Mesodermal cell (in vitro differentiated cells): ENCODE data around the gene NPC1L1.

Experiments
- H3K27ac ChIP-seq: 2 replicates; pipeline ENCODE4 v1.7.0; 2013; ENCODE audit warnings: mild to moderate bottlenecking, low read depth, low read length, moderate library complexity; ENCODE audit not compliant: severe bottlenecking
- H3K36me3 ChIP-seq: 2 replicates; pipeline ENCODE4 v1.7.1; 2013; ENCODE audit warnings: mild to moderate bottlenecking, low read length, moderate library complexity; ENCODE audit not compliant: control insufficient read depth, insufficient read depth
- H3K4me1 ChIP-seq: one replicate; pipeline ENCODE4 v1.7.1; 2013; ENCODE audit warnings: mild to moderate bottlenecking, low read length; ENCODE audit not compliant: insufficient read depth, control insufficient read depth, poor library complexity, severe bottlenecking
- H3K4me3 ChIP-seq: 2 replicates; pipeline ENCODE4 v1.7.0; 2013; ENCODE audit warnings: low read length, control low read depth, mild to moderate bottlenecking; ENCODE audit not compliant: insufficient read depth, poor library complexity, severe bottlenecking; ENCODE audit errors: extremely low read depth
- H3K9me3 ChIP-seq: 2 replicates; pipeline ENCODE4 v1.7.1; 2013; ENCODE audit warnings: mild to moderate bottlenecking, low read length, moderate library complexity; ENCODE audit not compliant: control insufficient read depth
- WGBS, 2 experiments: methylation state at CpG; one replicate each; pipeline ENCODE4 v1.1.5; 2013; ENCODE audit warnings: missing lambda C conversion rate in 2 of 2; ENCODE audit not compliant: insufficient coverage in 2 of 2; 5-methylcytosine and 5-hydroxymethylcytosine counted together

The NPC1L1 gene

DNA sequence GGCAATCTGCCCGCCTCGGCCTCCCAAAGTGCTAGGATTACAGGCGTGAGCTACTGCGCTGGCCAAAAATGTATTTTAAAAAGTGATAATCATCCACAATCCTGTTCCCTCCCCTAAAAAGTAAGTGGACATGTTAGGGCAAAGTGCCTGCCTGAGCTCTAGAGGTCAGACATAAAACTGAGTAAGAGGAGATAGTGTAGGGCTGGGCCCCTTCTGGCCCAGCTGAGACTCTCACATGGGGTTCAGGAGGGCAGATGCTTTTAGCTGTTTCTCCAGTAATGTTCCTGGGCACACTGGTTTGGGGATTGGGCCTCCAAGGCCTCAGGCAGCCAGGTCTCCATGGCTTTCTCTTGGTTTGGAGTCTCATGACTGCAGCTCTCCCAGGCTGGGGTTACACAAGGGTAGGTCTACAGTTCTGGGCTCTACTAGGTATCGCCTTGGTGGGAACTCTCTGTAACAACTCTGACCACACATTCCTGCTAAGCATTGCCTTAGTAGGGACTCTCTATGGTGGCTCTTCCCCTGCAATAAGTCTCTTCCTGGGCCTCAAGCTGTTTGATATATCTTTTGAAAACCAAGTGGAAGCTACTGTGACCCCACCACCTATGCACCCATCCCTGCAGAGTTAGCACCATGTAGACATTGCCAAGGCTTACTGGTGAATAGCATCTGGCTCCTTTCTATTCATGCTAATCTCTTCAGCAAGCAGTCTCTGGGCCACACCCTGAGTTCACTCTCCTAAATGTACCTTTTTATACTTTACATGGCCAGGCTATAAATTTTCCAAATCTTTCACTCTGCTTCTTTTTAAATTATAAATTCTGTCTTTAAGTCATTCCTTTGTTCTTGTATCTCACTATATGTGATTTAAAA, 43.7 kb downstream of the NPC1L1 start:
- no peaks in the 10 kb centered on the region for H3K4me1 ChIP-seq
- no peaks in the 10 kb centered on the region for H3K9me3 ChIP-seq
- H3K36me3 ChIP-seq = no peaks in the 10 kb centered on the region
- no peak overlapping the region for H3K27ac ChIP-seq
- no peak overlapping the region for H3K4me3 ChIP-seq
- 100% methylated on average over 3 to 4 of the region's 5 CpGs for WGBS, 2 experiments

DNA sequence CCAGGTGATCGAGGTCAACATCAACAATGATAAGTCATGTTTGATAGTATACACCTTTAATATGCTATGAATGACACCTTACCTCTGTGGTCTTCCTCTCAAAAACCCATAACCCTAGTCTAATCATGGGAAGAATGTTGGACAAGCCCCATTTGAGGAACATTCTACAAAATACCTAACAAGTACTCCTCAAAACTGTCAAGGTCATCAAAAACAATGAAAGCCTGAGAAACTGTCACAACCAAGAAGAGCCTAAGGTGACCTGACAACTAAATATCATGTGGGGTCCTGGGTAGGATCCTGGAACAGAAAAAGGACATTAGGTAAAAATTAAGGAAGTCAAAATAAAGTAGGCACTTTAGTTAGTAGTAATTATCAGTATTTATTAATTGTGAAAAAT, 44.7 kb downstream of the NPC1L1 start:
- Histone ChIP-seq H3K4me3 (no peak overlapping the region), H3K9me3 (no peaks in the 10 kb centered on the region), H3K4me1 (no peaks in the 10 kb centered on the region), H3K36me3 (no peaks in the 10 kb centered on the region), H3K27ac (no peak overlapping the region)
- no CpG with 5 or more reads among the region's 1 CpG for WGBS, 2 experiments

DNA sequence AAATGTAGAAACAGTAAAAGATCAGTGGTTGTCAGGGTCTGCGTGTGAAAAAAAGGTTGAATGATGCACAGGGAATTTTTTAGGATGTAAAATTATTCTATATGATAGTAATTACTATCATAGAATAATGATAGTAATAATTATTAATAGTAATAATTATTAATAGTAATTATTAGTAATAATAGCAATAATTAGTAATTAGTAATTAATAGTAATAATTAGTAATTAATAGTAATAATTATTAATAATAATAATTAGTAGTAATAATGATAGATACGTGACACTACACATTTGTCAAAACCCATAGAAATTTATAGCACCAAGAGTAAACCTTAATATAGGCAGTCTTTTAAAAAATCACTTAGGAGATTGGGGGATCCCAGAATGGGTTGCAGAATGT, 46.2 kb downstream of the NPC1L1 start:
- no peak overlapping the region for H3K27ac ChIP-seq
- H3K4me1 ChIP-seq = no peaks in the 10 kb centered on the region
- no CpG with 5 or more reads among the region's 2 CpGs for WGBS, 2 experiments
- H3K36me3 ChIP-seq = no peaks in the 10 kb centered on the region
- H3K9me3 ChIP-seq = no peaks in the 10 kb centered on the region
- H3K4me3 ChIP-seq = no peak overlapping the region

DNA sequence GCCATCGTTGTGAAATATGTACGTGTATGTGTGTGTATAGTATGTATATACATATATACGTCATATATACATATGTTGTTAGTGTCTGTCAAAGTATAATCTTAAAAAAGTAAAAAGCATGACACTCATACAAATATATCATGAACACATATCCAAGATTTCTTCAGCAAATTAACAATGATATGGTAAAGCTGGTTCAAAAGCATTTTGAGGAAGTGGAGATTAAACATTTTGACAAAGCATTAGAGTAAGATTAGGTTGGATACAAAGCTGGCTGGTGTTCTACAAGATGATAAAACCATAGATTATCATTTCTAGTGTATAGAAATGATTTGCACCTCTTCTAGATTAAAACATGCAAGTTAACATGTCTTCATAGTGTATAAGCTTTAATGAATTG, 49.9 kb downstream of the NPC1L1 start:
- Histone ChIP-seq H3K27ac (peak overlapping the region; percentile 99), H3K36me3 (peaks cover 14% of the 10 kb centered on the region), H3K4me1 (peaks cover 4% of the 10 kb centered on the region), H3K4me3 (peak overlapping the region; percentile 91), H3K9me3 (no peaks in the 10 kb centered on the region)
- no CpG with 5 or more reads among the region's 3 CpGs for WGBS, 2 experiments

DNA sequence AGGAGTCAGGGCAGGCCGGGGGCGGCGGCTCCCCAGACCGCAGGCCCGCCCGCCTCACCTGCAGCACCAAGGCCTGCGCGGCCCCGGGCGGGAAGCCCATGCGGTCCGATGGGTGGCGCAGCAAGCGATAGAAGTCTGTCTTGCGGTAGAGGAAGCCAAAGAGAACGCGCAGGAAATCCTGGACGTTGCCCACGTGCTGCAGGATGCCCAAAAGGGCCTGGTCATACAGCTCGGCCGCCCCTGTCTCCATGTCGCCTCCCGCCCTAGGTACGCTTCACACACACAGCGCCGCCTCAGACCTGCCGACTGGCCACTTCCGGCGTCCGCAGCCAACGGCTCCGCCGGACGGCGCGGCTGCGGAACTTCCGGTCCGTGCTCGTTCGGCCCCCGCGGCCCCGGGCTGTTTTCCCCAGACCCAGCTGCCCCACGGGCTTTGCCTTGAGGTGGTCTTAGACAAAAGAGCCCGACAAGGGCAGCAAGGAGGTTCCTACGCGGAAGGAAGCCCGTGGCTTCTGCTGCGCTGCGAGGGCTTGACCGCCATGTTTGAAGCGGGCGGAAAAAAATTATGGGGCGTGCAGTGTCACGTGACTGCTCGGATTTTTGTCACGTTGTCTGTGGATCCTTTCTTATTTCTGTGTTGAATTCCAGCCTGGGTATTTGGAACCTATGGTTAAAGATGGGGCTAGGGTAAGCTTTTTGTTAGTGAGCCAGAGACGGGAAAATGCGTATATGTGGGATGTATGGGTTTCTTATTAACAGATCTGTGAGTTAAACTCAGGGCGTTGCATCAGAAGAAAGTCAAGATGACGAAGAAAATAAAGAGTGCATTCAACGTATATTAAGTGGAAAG, 50.6 kb downstream of the NPC1L1 start, which contains the start of gene NUDCD3:
NUDCD3 (minus strand) TSS at position 308 of the 850 bp plus-strand sequence; CDS start at position 250, 58 bp downstream.
- WGBS, 2 experiments = 1 to 2% methylated on average over 39 to 59 of the region's 63 CpGs
- H3K36me3 ChIP-seq = peaks cover 20% of the 10 kb centered on the region
- peaks cover 4% of the 10 kb centered on the region for H3K4me1 ChIP-seq
- H3K4me3 ChIP-seq = peak within 1 kb of the TSS; percentile 91
- no peaks in the 10 kb centered on the region for H3K9me3 ChIP-seq
- H3K27ac ChIP-seq = peak within 1 kb of the TSS; percentile 99

DNA sequence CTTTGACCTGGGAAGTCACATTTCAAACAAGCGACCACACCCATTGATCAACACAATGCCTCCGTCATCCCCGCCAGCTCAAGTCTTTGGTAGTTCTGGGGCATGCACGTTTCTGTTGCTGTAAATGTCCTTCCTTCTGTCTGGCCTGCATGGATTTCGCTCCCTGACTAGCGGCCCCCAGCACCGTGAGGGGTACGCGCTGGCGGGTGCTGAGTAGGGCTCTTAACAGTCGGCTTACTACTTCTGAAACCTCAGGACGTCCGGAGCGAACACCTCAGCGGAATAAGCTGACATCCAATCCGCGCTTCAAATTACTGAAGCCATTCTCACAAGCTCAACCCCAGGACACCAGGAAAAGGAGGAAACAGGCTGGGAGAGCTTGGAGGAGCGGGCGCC, 51.2 kb downstream of the NPC1L1 start:
- Histone ChIP-seq H3K36me3 (peaks cover 26% of the 10 kb centered on the region), H3K4me1 (peaks cover 4% of the 10 kb centered on the region), H3K4me3 (peak overlapping the region; percentile 91), H3K9me3 (no peaks in the 10 kb centered on the region), H3K27ac (peak overlapping the region; percentile 99)
- WGBS, 2 experiments = 0 to 1% methylated on average over 14 to 17 of the region's 19 CpGs

DNA sequence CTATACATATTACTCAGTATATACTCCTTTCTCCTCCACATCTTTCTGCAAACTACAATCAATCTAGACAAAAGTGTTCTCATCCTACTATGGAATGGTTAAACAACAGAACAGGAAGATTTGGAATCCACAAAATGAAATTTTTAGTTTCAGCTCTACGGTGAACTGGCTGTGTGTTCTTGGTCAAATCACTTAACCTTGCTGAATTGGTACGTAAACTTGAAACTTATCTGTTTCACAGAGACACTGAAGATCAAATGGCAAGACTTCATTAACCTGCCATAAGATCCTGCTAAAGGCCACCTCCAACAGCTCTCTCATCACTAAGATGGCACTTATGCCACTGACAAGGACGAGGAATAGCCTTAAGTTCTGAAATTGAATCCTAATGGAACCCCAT, 52.2 kb downstream of the NPC1L1 start:
- peak overlapping the region; percentile 91 for H3K4me3 ChIP-seq
- 97 to 100% methylated on average over 3 of the region's 3 CpGs for WGBS, 2 experiments
- peaks cover 36% of the 10 kb centered on the region for H3K36me3 ChIP-seq
- peaks cover 4% of the 10 kb centered on the region for H3K4me1 ChIP-seq
- H3K27ac ChIP-seq = no peak overlapping the region
- H3K9me3 ChIP-seq = no peaks in the 10 kb centered on the region

DNA sequence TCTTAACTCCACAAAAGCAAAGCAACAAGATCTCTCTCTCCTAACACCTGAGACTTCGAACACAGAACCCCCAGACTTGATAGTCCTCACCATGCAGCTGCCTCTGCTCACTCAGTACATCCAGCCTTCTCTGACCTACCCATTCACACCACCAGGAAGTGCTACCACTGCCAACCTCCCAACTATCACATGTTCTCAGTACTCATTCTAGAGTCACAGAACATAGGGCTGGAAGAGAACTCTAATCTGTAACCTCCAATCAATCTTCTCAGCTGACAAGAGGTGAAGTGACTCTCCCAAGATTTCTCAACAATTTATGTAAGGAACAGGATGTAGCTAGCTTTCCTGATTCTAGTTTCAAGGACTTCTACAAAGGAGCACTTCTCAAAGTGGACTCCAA, 54.4 kb downstream of the NPC1L1 start:
- no peak overlapping the region for H3K27ac ChIP-seq
- peaks cover 58% of the 10 kb centered on the region for H3K36me3 ChIP-seq
- H3K4me1 ChIP-seq = peaks cover 4% of the 10 kb centered on the region
- 92 to 100% methylated on average over 1 of the region's 1 CpG for WGBS, 2 experiments
- H3K4me3 ChIP-seq = no peak overlapping the region
- H3K9me3 ChIP-seq = no peaks in the 10 kb centered on the region

DNA sequence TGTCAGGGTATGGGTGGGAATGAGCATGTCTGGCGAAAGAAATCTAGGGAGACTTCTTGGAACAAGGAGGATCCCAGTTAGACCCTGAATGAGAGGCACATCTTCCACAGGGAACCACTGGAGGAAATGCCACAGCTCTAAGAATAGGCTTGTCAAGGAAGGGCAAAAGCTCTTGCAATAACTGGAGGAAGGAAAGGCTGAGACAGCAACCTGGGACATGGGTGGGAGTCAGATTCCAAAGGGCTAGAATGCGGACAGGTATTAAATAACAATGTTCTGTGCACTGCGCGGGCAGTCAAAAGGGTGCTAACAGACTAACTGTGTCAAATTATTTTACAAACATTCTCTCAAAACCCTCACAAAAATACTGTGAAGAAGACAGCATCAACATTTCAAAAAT, 55.1 kb downstream of the NPC1L1 start:
- Histone ChIP-seq H3K36me3 (peaks cover 65% of the 10 kb centered on the region), H3K4me1 (peaks cover 4% of the 10 kb centered on the region), H3K9me3 (no peaks in the 10 kb centered on the region), H3K4me3 (no peak overlapping the region), H3K27ac (no peak overlapping the region)
- WGBS, 2 experiments = 88 to 100% methylated on average over 1 to 2 of the region's 4 CpGs

- Histone ChIP-seq H3K4me1 (peaks cover 4% of the 10 kb centered on the region), H3K36me3 (peaks cover 75% of the 10 kb centered on the region)
- WGBS, 2 experiments = 92 to 93% methylated on average over 2 to 4 of the region's 5 CpGs
These were observed 56.4 kb downstream of the NPC1L1 start for GRCh38 chr7:44484482-44485313.

More at GRCh38 chr7:44484482-44485313, 56.4 kb downstream of the NPC1L1 start:
- H3K9me3 ChIP-seq = no peaks in the 10 kb centered on the region
- H3K27ac ChIP-seq = no peak overlapping the region
- H3K4me3 ChIP-seq = no peak overlapping the region
